ENCODE results near the gene CYP3A7. TPM values are rescaled to one million over a fixed set of nuclear protein-coding genes. Genes with fewer than 3 reads are reported as not detected.
"Not testable (repeated sequence)": the region's sequence is repeated elsewhere in the genome, so short reads cannot be mapped to it uniquely, and the experiment has no call there.

CYP3A7 gene
- total RNA-seq, 1 donor from 2014 or later: 0.12 TPM

- no peak overlapping the region for H3K4me3 ChIP-seq (ENCODE audit: low read depth, low read length)
- TF ChIP-seq CTCF (conservative IDR thresholded peaks at IDR 0.05; ENCODE audit: low read depth, low read length): no peak
- DNase-seq (ENCODE audit: low read depth): no peak
Observed at GRCh38 chr7:99672573-99672972, 62.4 kb downstream of the CYP3A7 start.

GRCh38 chr7:99669782-99670181, 65.2 kb downstream of the CYP3A7 start:
- no peak overlapping the region for H3K4me3 ChIP-seq (ENCODE audit: low read depth, low read length)
- no peak for TF ChIP-seq CTCF (conservative IDR thresholded peaks at IDR 0.05; ENCODE audit: low read depth, low read length)
- no peak for DNase-seq (ENCODE audit: low read depth)

- no peak overlapping the region for H3K4me3 ChIP-seq (ENCODE audit: low read depth, low read length)
- TF ChIP-seq CTCF (conservative IDR thresholded peaks at IDR 0.05; ENCODE audit: low read depth, low read length): no peak
- DNase-seq (ENCODE audit: low read depth): no peak
Observed at GRCh38 chr7:99668541-99668940, 66.5 kb downstream of the CYP3A7 start.

GRCh38 chr7:99667179-99667578, 67.8 kb downstream of the CYP3A7 start:
- H3K4me3 ChIP-seq (ENCODE audit: low read depth, low read length): no peak overlapping the region
- no peak for DNase-seq (ENCODE audit: low read depth)
- TF ChIP-seq CTCF (conservative IDR thresholded peaks at IDR 0.05; ENCODE audit: low read depth, low read length): no peak

GRCh38 chr7:99666013-99666395, 69.0 kb downstream of the CYP3A7 start:
- no peak for TF ChIP-seq CTCF (conservative IDR thresholded peaks at IDR 0.05; ENCODE audit: low read depth, low read length)
- DNase-seq (ENCODE audit: low read depth): no peak
- no peak overlapping the region for H3K4me3 ChIP-seq (ENCODE audit: low read depth, low read length)

- no peak overlapping the region for H3K4me3 ChIP-seq (ENCODE audit: low read depth, low read length)
- TF ChIP-seq CTCF (conservative IDR thresholded peaks at IDR 0.05; ENCODE audit: low read depth, low read length): no peak
- no peak for DNase-seq (ENCODE audit: low read depth)
Observed at GRCh38 chr7:99665312-99666012, 69.5 kb downstream of the CYP3A7 start.

- not testable (repeated sequence) for DNase-seq (ENCODE audit: low read depth); H3K4me3 ChIP-seq (ENCODE audit: low read depth, low read length)
Observed at GRCh38 chr7:99657879-99658278, 77.1 kb downstream of the CYP3A7 start.

Other genes with a start within 250 kb of the CYP3A7 start
- 14.7 and 15.7 TPM in 2 replicates for gene ZNF394, start 234.9 kb downstream of the CYP3A7 start, total RNA-seq
- 7.7 and 8.2 TPM in 2 replicates for gene ZKSCAN5, start 230.5 kb downstream of the CYP3A7 start, total RNA-seq
- 6.0 and 6.2 TPM in 2 replicates for gene FAM200A, start 183.1 kb downstream of the CYP3A7 start, total RNA-seq
- 31.5 and 53.8 TPM in 2 replicates for gene ZNF655, start 176.6 kb downstream of the CYP3A7 start, total RNA-seq
- gene TMEM225B, start 136.9 kb downstream of the CYP3A7 start, total RNA-seq: 0.17 and 0.43 TPM in 2 replicates
- gene ZSCAN25, start 118.2 kb downstream of the CYP3A7 start, total RNA-seq: 7.4 and 11.0 TPM in 2 replicates
- 0.75 TPM in 1 of 2 replicates, not detected in the other for gene CYP3A5, start 55.2 kb downstream of the CYP3A7 start, total RNA-seq
- not detected in 2 replicates for gene CYP3A4, start 49.0 kb upstream of the CYP3A7 start, total RNA-seq
- gene CYP3A43, start 92.8 kb upstream of the CYP3A7 start, total RNA-seq: not detected in 2 replicates
- not detected in 2 replicates for gene OR2AE1, start 141.8 kb upstream of the CYP3A7 start, total RNA-seq
- gene TRIM4, start 184.3 kb upstream of the CYP3A7 start, total RNA-seq: 8.4 and 18.7 TPM in 2 replicates
- not detected in 2 replicates for gene GJC3, start 194.4 kb upstream of the CYP3A7 start, total RNA-seq
- gene AZGP1, start 240.8 kb upstream of the CYP3A7 start, total RNA-seq: not detected in 2 replicates